HUES64 (cell line): Measurements from ENCODE around the gene ACSL4.
"Not testable (repeated sequence)": the region's sequence is repeated elsewhere in the genome, so short reads cannot be mapped to it uniquely, and the experiment has no call there.

Experiments used
- H3K27ac ChIP-seq: 2 replicates; pipeline ENCODE4 v1.7.0; 2013; ENCODE audit warnings: low read depth, low read length, inconsistent platforms
- H3K27me3 ChIP-seq: 2 replicates; pipeline ENCODE4 v1.6.1; 2013; ENCODE audit warnings: mild to moderate bottlenecking, low read length; ENCODE audit not compliant: insufficient read depth
- H3K36me3 ChIP-seq: 2 replicates; pipeline ENCODE4 v1.6.1; 2013; ENCODE audit warnings: mild to moderate bottlenecking, low read length; ENCODE audit not compliant: insufficient read depth
- H3K4me1 ChIP-seq: 2 replicates; pipeline ENCODE4 v1.6.1; 2013; ENCODE audit warnings: mild to moderate bottlenecking, low read length, moderate library complexity; ENCODE audit not compliant: insufficient read depth
- H3K4me3 ChIP-seq: 2 replicates; pipeline ENCODE4 v1.5.1; 2013; ENCODE audit warnings: mild to moderate bottlenecking, low read length, moderate library complexity
- H3K9ac ChIP-seq: 2 replicates; pipeline ENCODE4 v1.6.1; 2013; ENCODE audit warnings: mild to moderate bottlenecking, low read depth, low read length
- H3K9me3 ChIP-seq: 2 replicates; pipeline ENCODE4 v1.6.1; 2013; ENCODE audit warnings: low read depth, low read length; ENCODE audit not compliant: insufficient read depth
- WGBS: fragments of 150-250, 120-280 bp; methylation state at CpG from one replicate; pipeline ENCODE4 v1.1.7; 2013; ENCODE audit warnings: missing lambda C conversion rate; 5-methylcytosine and 5-hydroxymethylcytosine counted together

The ACSL4 gene

DNA sequence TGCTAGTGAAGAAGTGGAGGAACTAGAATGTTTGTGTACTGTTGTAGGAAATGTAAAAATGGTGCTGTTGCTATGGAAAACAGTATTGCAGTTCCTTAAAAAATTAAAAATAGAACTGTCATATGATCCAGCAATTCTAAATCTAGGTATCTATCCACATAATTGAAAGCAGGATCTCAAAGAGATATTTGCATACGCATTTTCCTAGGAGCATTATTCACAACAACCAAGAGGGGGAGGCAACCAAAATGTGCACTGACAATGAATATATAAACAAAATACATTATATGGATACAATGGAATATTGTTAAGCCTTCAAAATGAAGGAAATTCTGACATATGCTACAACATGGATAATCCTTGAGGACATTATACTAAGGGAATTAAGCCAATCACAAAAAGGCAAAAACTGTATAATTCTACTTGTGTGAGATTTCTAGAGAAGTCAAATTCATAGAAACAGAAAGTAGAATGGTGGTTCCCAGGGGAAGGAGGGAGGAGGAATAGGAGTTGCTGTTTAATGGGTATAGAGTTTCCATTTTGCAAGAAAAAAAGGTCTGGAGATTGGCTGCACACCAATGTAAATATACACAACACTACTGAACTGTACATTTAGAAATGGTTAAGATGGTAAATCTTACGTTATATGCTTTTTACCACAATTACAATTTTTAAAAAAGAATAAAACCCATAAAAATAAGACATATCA is 72.5 kb downstream of the ACSL4 start:
- H3K9ac ChIP-seq = no peak overlapping the region
- H3K4me3 ChIP-seq = no peak overlapping the region
- H3K27me3 ChIP-seq = no peaks in the 10 kb centered on the region
- WGBS = 88% methylated on average over 1 of the region's 2 CpGs
- no peak overlapping the region for H3K27ac ChIP-seq
- H3K9me3 ChIP-seq = no peaks in the 10 kb centered on the region
- H3K36me3 ChIP-seq = peaks cover 61% of the 10 kb centered on the region
- H3K4me1 ChIP-seq = no peaks in the 10 kb centered on the region

DNA sequence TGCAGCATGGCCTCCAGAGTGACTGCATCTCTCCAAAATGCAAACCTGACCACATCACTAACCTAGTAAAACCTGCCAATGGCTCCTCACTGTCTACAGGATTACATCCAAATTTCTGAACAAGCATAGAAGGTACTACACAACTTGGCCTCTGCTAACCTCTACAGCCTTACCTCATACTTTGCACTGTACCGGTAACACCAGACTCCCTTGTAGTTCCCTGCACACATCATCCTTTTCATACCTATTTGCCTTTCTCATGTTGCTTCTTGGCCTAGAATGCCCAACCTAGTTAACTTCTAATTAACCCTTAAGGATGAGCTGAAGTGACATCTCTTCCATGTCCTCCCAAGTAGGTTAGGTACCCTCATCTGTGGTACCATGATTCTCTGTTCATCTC is 74.7 kb downstream of the ACSL4 start:
- H3K27ac ChIP-seq = no peak overlapping the region
- no peak overlapping the region for H3K4me3 ChIP-seq
- WGBS = 95% methylated on average over 1 of the region's 1 CpG
- H3K9me3 ChIP-seq = no peaks in the 10 kb centered on the region
- H3K9ac ChIP-seq = no peak overlapping the region
- H3K27me3 ChIP-seq = no peaks in the 10 kb centered on the region
- no peaks in the 10 kb centered on the region for H3K4me1 ChIP-seq
- peaks cover 39% of the 10 kb centered on the region for H3K36me3 ChIP-seq

DNA sequence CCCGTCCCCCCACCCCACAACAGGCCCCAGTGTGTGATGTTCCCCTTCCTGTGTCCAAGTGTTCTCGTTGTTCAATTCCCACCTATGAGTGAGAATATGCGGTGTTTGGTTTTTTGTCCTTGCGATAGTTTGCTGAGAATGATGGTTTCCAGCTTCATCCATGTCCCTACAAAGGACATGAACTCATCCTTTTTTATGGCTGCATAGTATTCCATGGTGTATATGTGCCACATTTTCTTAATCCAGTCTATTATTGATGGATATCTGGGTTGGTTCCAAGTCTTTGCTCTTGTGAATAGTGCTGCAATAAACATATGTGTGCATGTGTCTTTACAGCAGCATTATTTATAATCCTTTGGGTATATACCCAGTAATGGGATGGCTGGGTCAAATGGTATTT is 75.7 kb downstream of the ACSL4 start:
- not testable (repeated sequence) for H3K27me3 ChIP-seq, H3K9me3 ChIP-seq, H3K9ac ChIP-seq, H3K4me1 ChIP-seq, H3K27ac ChIP-seq, H3K4me3 ChIP-seq
- WGBS = no CpG with 5 or more reads among the region's 4 CpGs
- peaks cover 29% of the 10 kb centered on the region for H3K36me3 ChIP-seq

DNA sequence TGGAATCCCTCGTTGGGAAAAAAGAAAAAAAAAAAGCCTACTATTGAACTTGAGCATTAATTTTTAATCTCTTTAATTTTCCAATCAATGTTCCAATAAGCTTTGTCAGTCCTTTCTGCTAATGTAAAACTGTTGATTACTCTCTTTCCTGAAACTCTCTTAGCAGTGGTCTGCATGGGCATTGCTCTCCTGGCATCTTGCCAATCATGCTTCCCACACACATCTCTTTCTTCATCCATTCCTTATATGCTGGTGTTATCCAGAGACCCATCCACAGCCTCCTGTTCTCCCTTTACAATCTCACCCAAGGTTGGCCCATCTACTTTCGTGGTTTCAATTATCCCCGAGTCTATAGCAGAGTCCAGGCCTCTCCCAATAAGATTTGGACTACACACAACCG is 76.3 kb downstream of the ACSL4 start:
- WGBS = 91% methylated on average over 4 of the region's 4 CpGs
- Histone ChIP-seq H3K4me3 (no peak overlapping the region), H3K4me1 (no peaks in the 10 kb centered on the region), H3K27me3 (no peaks in the 10 kb centered on the region), H3K36me3 (peaks cover 23% of the 10 kb centered on the region), H3K9ac (no peak overlapping the region), H3K9me3 (no peaks in the 10 kb centered on the region), H3K27ac (no peak overlapping the region)

DNA sequence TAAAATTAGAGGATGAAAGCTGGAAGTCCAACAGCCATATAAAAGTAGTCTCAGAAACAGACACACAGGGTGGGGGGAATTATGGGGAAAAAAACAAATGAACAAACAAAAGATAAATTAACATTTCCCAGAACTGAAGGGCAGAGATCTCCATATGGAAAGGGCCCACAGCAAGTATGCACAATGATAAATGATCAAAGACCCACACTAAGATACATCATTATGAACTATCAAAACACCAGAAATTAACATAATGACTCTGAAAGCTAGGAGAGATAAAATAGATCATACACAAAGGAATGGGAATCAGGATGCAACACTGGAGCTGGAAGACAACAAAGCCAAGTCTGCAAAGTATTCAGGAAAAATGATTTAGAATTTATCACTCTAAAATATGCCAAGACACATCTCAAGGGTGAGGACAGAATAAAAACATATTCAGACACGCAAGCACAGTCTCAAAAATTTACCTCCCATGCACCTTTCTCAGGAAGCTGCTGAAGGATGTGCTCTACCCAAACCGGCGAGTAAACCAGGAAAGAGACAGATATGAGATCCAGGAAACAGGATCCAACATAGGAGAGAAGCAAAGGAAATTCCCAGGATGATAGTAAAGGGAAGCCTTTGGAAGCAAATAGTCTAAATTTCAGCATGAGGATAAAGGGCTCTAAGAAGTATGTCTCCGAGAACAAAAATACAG is 77.4 kb downstream of the ACSL4 start:
- H3K27me3 ChIP-seq = no peaks in the 10 kb centered on the region
- H3K4me3 ChIP-seq = no peak overlapping the region
- 100% methylated on average over 4 of the region's 4 CpGs for WGBS
- H3K9me3 ChIP-seq = no peaks in the 10 kb centered on the region
- no peak overlapping the region for H3K9ac ChIP-seq
- H3K4me1 ChIP-seq = no peaks in the 10 kb centered on the region
- H3K27ac ChIP-seq = no peak overlapping the region
- peaks cover 18% of the 10 kb centered on the region; the same call in 1 of the 2 replicates for H3K36me3 ChIP-seq

DNA sequence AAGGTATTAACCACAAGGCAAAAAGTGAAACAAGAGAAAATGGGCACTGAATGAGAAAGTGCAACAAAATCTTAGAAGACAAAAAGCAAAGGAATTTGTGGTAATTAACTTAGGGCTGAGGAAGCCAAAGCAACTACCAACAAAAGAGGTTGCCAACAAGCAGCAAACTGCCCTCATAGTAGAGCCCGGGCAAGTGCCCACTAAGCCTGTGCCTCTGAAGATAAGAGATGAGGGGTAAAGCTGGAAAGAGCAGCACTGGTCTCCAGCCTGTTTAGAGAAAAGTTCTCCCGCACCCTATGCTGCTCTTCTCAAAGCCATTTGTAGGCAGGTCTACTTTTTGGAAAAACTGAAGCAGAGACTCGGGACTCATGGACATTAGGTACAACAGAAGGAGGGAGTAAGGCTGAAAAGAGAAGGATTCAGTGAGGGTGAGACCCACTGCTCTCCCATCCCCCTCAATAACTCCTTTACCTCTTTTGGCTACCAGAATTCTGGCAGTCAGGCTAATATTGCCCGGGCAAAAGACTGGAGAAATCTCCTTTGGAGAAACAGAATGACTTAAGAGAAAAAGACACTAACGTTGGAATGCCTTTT is 78.4 kb downstream of the ACSL4 start:
- 94% methylated on average over 5 of the region's 5 CpGs for WGBS
- no peaks in the 10 kb centered on the region for H3K9me3 ChIP-seq
- H3K27me3 ChIP-seq = no peaks in the 10 kb centered on the region
- no peak overlapping the region for H3K27ac ChIP-seq
- H3K36me3 ChIP-seq = peaks cover 16% of the 10 kb centered on the region; the same call in 1 of the 2 replicates
- no peaks in the 10 kb centered on the region for H3K4me1 ChIP-seq
- H3K9ac ChIP-seq = no peak overlapping the region
- H3K4me3 ChIP-seq = no peak overlapping the region

DNA sequence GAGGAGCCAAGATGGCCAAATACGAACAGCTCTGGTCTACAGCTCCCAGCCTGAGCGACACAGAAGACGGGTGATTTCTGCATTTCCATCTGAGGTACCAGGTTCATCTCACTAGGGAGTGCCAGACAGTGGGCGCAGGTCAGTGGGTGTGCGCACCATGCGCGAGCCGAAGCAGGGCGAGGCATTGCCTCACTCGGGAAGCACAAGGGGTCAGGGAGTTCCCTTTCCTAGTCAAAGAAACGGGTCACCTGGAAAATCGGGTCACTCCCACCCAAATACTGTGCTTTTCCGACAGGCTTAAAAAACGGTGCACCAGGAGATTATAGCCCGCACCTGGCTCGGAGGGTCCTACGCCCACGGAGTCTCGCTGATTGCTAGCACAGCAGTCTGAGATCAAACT is 88.4 kb downstream of the ACSL4 start:
- WGBS = 94% methylated on average over 17 of the region's 19 CpGs
- H3K4me3 ChIP-seq, H3K9me3 ChIP-seq, H3K36me3 ChIP-seq, H3K9ac ChIP-seq, H3K27ac ChIP-seq, H3K27me3 ChIP-seq, H3K4me1 ChIP-seq: not testable (repeated sequence)

DNA sequence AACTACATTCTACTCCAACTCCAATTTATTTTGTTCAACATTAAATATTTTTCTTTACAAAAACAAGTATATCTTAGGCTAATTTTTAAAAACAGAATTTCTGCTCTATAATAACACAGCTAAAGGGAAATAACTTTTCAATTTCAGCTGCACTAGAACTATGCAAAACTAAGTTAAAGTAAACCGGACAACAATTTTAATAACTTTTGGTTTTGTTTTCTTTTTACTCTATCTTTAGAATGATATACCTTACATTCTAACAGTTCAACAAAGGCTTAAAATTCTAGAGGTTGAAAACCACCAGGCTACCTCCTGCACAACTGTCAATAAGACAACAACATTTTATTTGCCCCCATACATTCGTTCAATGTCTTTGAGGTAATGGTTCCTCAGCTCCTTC is 89.4 kb downstream of the ACSL4 start:
- Histone ChIP-seq H3K9me3 (no peaks in the 10 kb centered on the region), H3K4me3 (no peak overlapping the region), H3K27ac (no peak overlapping the region), H3K36me3 (no peaks in the 10 kb centered on the region), H3K4me1 (no peaks in the 10 kb centered on the region), H3K9ac (no peak overlapping the region), H3K27me3 (no peaks in the 10 kb centered on the region)
- 92% methylated on average over 1 of the region's 2 CpGs for WGBS

DNA sequence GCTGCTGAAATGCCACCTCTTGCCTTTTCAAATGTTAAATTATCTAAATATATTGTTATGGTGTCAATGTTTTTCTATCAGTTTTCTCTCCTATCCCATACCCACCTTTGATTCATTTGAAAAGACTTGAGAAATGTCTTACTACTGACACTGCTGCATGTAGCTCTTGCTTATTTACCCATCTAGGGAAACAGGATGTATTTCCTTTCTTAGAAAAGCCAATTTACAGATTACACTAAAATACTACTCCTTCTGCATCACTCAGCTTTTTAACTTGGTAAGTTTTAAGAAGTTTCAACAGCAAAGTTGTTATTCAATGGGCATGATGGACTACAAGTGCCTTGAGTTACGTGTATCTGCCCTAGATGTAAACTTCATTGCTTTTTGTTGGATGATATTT is 94.9 kb downstream of the ACSL4 start:
- no peaks in the 10 kb centered on the region for H3K9me3 ChIP-seq
- H3K4me3 ChIP-seq = no peak overlapping the region
- no peak overlapping the region for H3K27ac ChIP-seq
- WGBS = 100% methylated on average over 1 of the region's 1 CpG
- no peak overlapping the region for H3K9ac ChIP-seq
- no peaks in the 10 kb centered on the region for H3K4me1 ChIP-seq
- H3K27me3 ChIP-seq = no peaks in the 10 kb centered on the region
- no peaks in the 10 kb centered on the region for H3K36me3 ChIP-seq

DNA sequence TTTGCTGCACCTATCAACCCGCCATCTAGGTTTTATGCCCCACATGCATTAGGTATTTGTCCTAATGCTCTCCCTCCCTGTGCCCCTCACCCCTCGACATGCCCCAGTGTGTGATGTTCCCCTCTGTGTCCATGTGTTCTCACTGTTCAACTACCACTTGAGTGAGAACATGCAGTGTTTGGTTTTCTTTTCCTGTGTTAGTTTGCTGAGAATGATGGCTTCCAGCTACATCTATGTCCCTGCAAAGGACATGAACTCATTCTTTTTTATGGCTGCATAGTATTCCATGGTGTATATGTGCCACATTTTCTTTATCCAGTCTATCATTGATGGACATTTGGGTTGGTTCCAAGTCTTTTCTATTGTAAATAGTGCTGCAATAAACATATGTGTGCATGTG is 95.6 kb downstream of the ACSL4 start:
- not testable (repeated sequence) for H3K27me3 ChIP-seq, H3K27ac ChIP-seq
- 97% methylated on average over 2 of the region's 2 CpGs for WGBS

DNA sequence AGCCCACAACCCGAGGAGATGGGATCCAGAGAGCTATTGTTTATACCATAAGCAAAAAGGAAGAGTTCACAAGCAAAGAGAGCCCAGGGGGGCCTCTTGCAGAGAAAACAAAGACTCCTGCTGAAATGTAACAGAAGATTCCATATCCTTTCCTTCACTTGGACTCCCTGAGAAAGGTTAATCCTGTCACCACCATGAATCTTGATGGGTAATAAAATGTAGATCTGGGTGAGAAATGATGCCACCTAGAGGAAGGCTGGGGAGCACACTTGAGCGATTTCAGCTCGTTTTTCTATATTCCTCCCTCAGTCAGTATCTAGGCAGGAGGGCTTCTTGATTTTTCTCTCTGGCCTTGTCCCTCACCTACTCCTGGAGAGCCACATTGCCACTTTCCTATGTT is 97.9 kb downstream of the ACSL4 start:
- no peak overlapping the region for H3K4me3 ChIP-seq
- no peak overlapping the region for H3K9ac ChIP-seq
- 42% methylated on average over 3 of the region's 3 CpGs for WGBS
- no peaks in the 10 kb centered on the region for H3K36me3 ChIP-seq
- H3K27ac ChIP-seq = no peak overlapping the region
- H3K27me3 ChIP-seq = no peaks in the 10 kb centered on the region
- no peaks in the 10 kb centered on the region for H3K9me3 ChIP-seq
- no peaks in the 10 kb centered on the region for H3K4me1 ChIP-seq

More for the DNA sequence above, 95.6 kb downstream of the ACSL4 start:
- H3K4me1 ChIP-seq, H3K9ac ChIP-seq, H3K9me3 ChIP-seq, H3K36me3 ChIP-seq, H3K4me3 ChIP-seq: not testable (repeated sequence)
